Common myeloid progenitor, CD34-positive (primary cell): ENCODE measurements around the gene SLC12A5.
"Not testable (repeated sequence)": the region's sequence is repeated elsewhere in the genome, so short reads cannot be mapped to it uniquely, and the experiment has no call there.

Source experiments
- CTCF ChIA-PET: fragments of 350-600 bp; sonication (Branson Sonifier 250); formaldehyde crosslinking; loops from one replicate; lab custom pipeline; 2021; ENCODE audit warnings: antibody characterized with exemption; lab: Charles Lee
- POLR2A ChIA-PET: fragments of 350-600 bp; sonication (Branson Sonifier 250); formaldehyde crosslinking; loops from one replicate; lab custom pipeline; 2021; ENCODE audit warnings: antibody characterized with exemption; lab: Charles Lee
- DNase-seq, 3 donors: peaks; one replicate each; pipeline versions ENCODE4 v3.0.0 to v3.0.0-alpha.2; 2013
- H3K27ac ChIP-seq, 2 experiments: 1 replicate in 1 of 2; 2 replicates in 1 of 2; pipeline ENCODE4 v1.7.0; 2013; ENCODE audit warnings: inconsistent platforms in 2 of 2, low read length in 2 of 2, mild to moderate bottlenecking in 2 of 2, low read depth in 1 of 2, moderate library complexity in 1 of 2; ENCODE audit not compliant: severe bottlenecking in 2 of 2, insufficient read depth in 1 of 2, poor library complexity in 1 of 2
- H3K27me3 ChIP-seq, 5 experiments: replicated peaks in 2 of 5; 1 replicate in 3 of 5; 2 replicates in 2 of 5; pipeline versions ENCODE4 v1.6.1 to v1.7.0; 2013; ENCODE audit warnings: low read length in 4 of 5, mild to moderate bottlenecking in 2 of 5, moderate library complexity in 2 of 5, inconsistent platforms in 1 of 5; ENCODE audit not compliant: insufficient read depth in 5 of 5, control insufficient read depth in 4 of 5
- H3K36me3 ChIP-seq, 4 experiments: 1 replicate in 2 of 4; 2 replicates in 2 of 4; pipeline versions ENCODE4 v1.6.1 to v1.7.0; 2013; ENCODE audit warnings: low read length in 3 of 4, control low read depth in 1 of 4, mild to moderate bottlenecking in 1 of 4; ENCODE audit not compliant: control insufficient read depth in 4 of 4, insufficient read depth in 4 of 4
- H3K4me1 ChIP-seq, 4 experiments: 1 replicate in 3 of 4; 2 replicates in 1 of 4; pipeline versions ENCODE4 v1.6.1 to v1.7.1; 2013; ENCODE audit warnings: low read length in 3 of 4, mild to moderate bottlenecking in 3 of 4, control low read depth in 1 of 4, inconsistent platforms in 1 of 4, moderate library complexity in 1 of 4; ENCODE audit not compliant: control insufficient read depth in 4 of 4, insufficient read depth in 4 of 4; ENCODE audit errors: control extremely low read depth in 1 of 4
- H3K4me3 ChIP-seq, 7 experiments: 1 replicate in 4 of 7; 2 replicates in 3 of 7; pipeline versions ENCODE4 v1.5.1 to v1.7.0; 2013; ENCODE audit warnings: mild to moderate bottlenecking in 7 of 7, low read length in 6 of 7, moderate library complexity in 6 of 7, inconsistent platforms in 2 of 7, low read depth in 2 of 7, control low read depth in 1 of 7; ENCODE audit not compliant: insufficient read depth in 4 of 7, control insufficient read depth in 1 of 7; ENCODE audit errors: extremely low read depth in 1 of 7
- H3K9me3 ChIP-seq, 5 experiments: 1 replicate in 4 of 5; 2 replicates in 1 of 5; pipeline versions ENCODE4 v1.6.1 to v1.7.1; 2013; ENCODE audit warnings: low read length in 4 of 5, mild to moderate bottlenecking in 2 of 5, inconsistent platforms in 1 of 5, low read depth in 1 of 5, moderate library complexity in 1 of 5; ENCODE audit not compliant: control insufficient read depth in 4 of 5, insufficient read depth in 2 of 5; ENCODE audit errors: control extremely low read depth in 1 of 5
- WGBS: methylation state at CpG from one replicate; pipeline ENCODE4 v1.1.5; 2013; ENCODE audit not compliant: insufficient coverage; 5-methylcytosine and 5-hydroxymethylcytosine counted together

Gene SLC12A5

GRCh38 chr20:46088409-46089166, 59.6 kb downstream of the SLC12A5 start:
- 5% methylated on average over 18 of the region's 22 CpGs for WGBS
- DNase-seq, result peak; percentile 10 to 53 (median 20)
- no peaks in the 10 kb centered on the region for H3K36me3 ChIP-seq
- H3K9me3 ChIP-seq, result no peaks in the 10 kb centered on the region
- H3K4me3 ChIP-seq, result peak overlapping the region; percentile 68 to 96 (median 87)
- H3K27ac ChIP-seq, result peak overlapping the region; percentile 75 to 87
- no peaks in the 10 kb centered on the region for H3K27me3 ChIP-seq
- ChIA-PET CTCF (interaction anchor here (0.9 to 4.0 kb wide), 9 partner anchors 9 to 118 kb away, joined by 3 to 26 read pairs (median 4); no protein-coding TSS in a partner anchor), POLR2A (interaction anchor here (0.6 to 1.2 kb wide), 3 partner anchors 94 to 154 kb away, joined by 3 to 4 read pairs (median 3); partner anchors contain the start of gene PCIF1)
- peaks cover 11 to 38% (median 22%) of the 10 kb centered on the region in 4 experiments for H3K4me1 ChIP-seq

GRCh38 chr20:46089167-46089416, 60.1 kb downstream of the SLC12A5 start:
- WGBS, result 0% methylated on average over 31 of the region's 31 CpGs
- peak overlapping the region; percentile 68 to 96 (median 87) for H3K4me3 ChIP-seq
- CTCF ChIA-PET, result interaction anchor here (0.9 to 4.0 kb wide), 6 partner anchors 10 to 76 kb away, joined by 3 to 26 read pairs (median 7); no protein-coding TSS in a partner anchor
- no peaks in the 10 kb centered on the region for H3K36me3 ChIP-seq
- peak overlapping the region; percentile 75 to 87 for H3K27ac ChIP-seq
- peaks cover 11 to 38% (median 20%) of the 10 kb centered on the region in 4 experiments for H3K4me1 ChIP-seq
- no peaks in the 10 kb centered on the region for H3K9me3 ChIP-seq
- DNase-seq, result no peak
- POLR2A ChIA-PET, result interaction anchor here (1.2 kb wide), 1 partner anchor 155 kb away, joined by 3 read pairs; the partner anchor contains the start of gene PCIF1
- no peaks in the 10 kb centered on the region for H3K27me3 ChIP-seq

GRCh38 chr20:46089417-46090388, 60.7 kb downstream of the SLC12A5 start, which contains the start of gene NCOA5:
Gene NCOA5, minus strand, starts transcription at chr20:46089962. Its CDS starts 10,538 bp downstream, at chr20:46079424.
- Histone ChIP-seq H3K36me3 (no peaks in the 10 kb centered on the region), H3K4me3 (peak within 1 kb of the TSS; percentile 68 to 96 (median 87)), H3K4me1 (peaks cover 11 to 38% (median 19%) of the 10 kb centered on the region in 4 experiments), H3K27me3 (no peaks in the 10 kb centered on the region), H3K9me3 (no peaks in the 10 kb centered on the region), H3K27ac (peak within 1 kb of the TSS; percentile 75 to 87)
- under 1% methylated on average over 75 of the region's 100 CpGs for WGBS
- ChIA-PET CTCF (interaction anchor here (1.1 to 4.0 kb wide), 3 partner anchors 11 to 76 kb away, joined by 4 to 26 read pairs (median 7); no protein-coding TSS in a partner anchor), POLR2A (no interaction called here)
- DNase-seq, result peak; percentile 95 to 97 (median 96)

GRCh38 chr20:46091622-46092535, 62.9 kb downstream of the SLC12A5 start:
- CTCF ChIA-PET, POLR2A ChIA-PET, H3K27ac ChIP-seq, DNase-seq, H3K36me3 ChIP-seq, H3K4me3 ChIP-seq, H3K9me3 ChIP-seq, H3K27me3 ChIP-seq: not testable (repeated sequence)
- peaks cover 11 to 29% (median 15%) of the 10 kb centered on the region in 4 experiments for H3K4me1 ChIP-seq
- WGBS, result 95% methylated on average over 43 of the region's 52 CpGs

- CTCF ChIA-PET, result no interaction called here
Observed at GRCh38 chr20:46093531-46093930, 64.5 kb downstream of the SLC12A5 start.

More at GRCh38 chr20:46093531-46093930, 64.5 kb downstream of the SLC12A5 start:
- Histone ChIP-seq H3K4me3 (no peak overlapping the region), H3K27me3 (peaks cover 0 to 16% (median 5%) of the 10 kb centered on the region in 5 experiments), H3K36me3 (no peaks in the 10 kb centered on the region), H3K9me3 (no peaks in the 10 kb centered on the region), H3K4me1 (peaks cover 2 to 14% (median 8%) of the 10 kb centered on the region in 4 experiments), H3K27ac (no peak overlapping the region)
- 90% methylated on average over 2 of the region's 2 CpGs for WGBS
- DNase-seq, result no peak
- POLR2A ChIA-PET, result no interaction called here
